OCI-LY1 (cell line): Measurements from ENCODE around the gene ALG9.

ENCODE experiments used
- H2AFZ ChIP-seq: fragments of 200-600 bp; sonication (generic), shearing (Covaris generic); 2 replicates; pipeline ENCODE4 v1.6.0; 2014; ENCODE audit warnings: antibody characterized with exemption, mild to moderate bottlenecking, low read length
- H3F3A ChIP-seq: fragments of 200-600 bp; sonication (generic), shearing (Covaris generic); 2 replicates; pipeline ENCODE4 v1.6.0; 2014; ENCODE audit warnings: mild to moderate bottlenecking, antibody characterized with exemption, low read length, moderate library complexity; ENCODE audit not compliant: insufficient read depth
- H3K27ac ChIP-seq: fragments of 200-600 bp; sonication (generic); 2 replicates; pipeline ENCODE4 v1.5.1; 2014; ENCODE audit warnings: low read length, mixed run types, mild to moderate bottlenecking, low read depth; ENCODE audit not compliant: poor library complexity, severe bottlenecking
- H3K27me3 ChIP-seq: fragments of 200-600 bp; sonication (generic); 2 replicates; pipeline ENCODE4 v1.6.0; 2014; ENCODE audit warnings: antibody characterized with exemption, mild to moderate bottlenecking, low read length, moderate library complexity; ENCODE audit not compliant: insufficient read depth
- H3K36me3 ChIP-seq: fragments of 200-600 bp; sonication (generic); 2 replicates; pipeline ENCODE4 v1.6.1; 2014; ENCODE audit warnings: mild to moderate bottlenecking, antibody characterized with exemption, low read length, moderate library complexity, mixed read lengths; ENCODE audit not compliant: insufficient read depth
- H3K4me1 ChIP-seq: fragments of 200-600 bp; sonication (generic); 2 replicates; pipeline ENCODE4 v1.5.1; 2014; ENCODE audit warnings: mild to moderate bottlenecking, low read length, moderate library complexity; ENCODE audit not compliant: insufficient read depth, severe bottlenecking
- H3K4me2 ChIP-seq: fragments of 200-600 bp; sonication (generic), shearing (Covaris generic); 2 replicates; pipeline ENCODE4 v1.6.1; 2014; ENCODE audit warnings: low read length
- H3K4me3 ChIP-seq: fragments of 200-600 bp; sonication (generic); 2 replicates; pipeline ENCODE4 v1.5.1; 2014; ENCODE audit warnings: low read length, low read depth, mild to moderate bottlenecking, mixed read lengths; ENCODE audit not compliant: poor library complexity, severe bottlenecking
- H3K79me2 ChIP-seq: fragments of 200-600 bp; shearing (Covaris generic); 2 replicates; pipeline ENCODE4 v1.6.1; 2016; ENCODE audit warnings: mixed run types, low read length, mixed read lengths; ENCODE audit not compliant: insufficient read depth
- H3K9ac ChIP-seq: fragments of 200-600 bp; sonication (generic), shearing (Covaris generic); 2 replicates; pipeline ENCODE4 v1.6.1; 2014; ENCODE audit warnings: mild to moderate bottlenecking, low read length, mixed read lengths
- H3K9me2 ChIP-seq: fragments of 200-600 bp; sonication (generic), shearing (Covaris generic); 2 replicates; pipeline ENCODE4 v1.6.1; 2014; ENCODE audit warnings: low read depth, mild to moderate bottlenecking, low read length, mixed read lengths
- H3K9me3 ChIP-seq: fragments of 200-600 bp; shearing (Covaris generic); 2 replicates; pipeline ENCODE4 v1.6.1; 2014; ENCODE audit warnings: low read length, mixed read lengths
- H4K20me1 ChIP-seq: fragments of 200-600 bp; sonication (generic), shearing (Covaris generic); 2 replicates; pipeline ENCODE4 v1.6.0; 2016; ENCODE audit warnings: mild to moderate bottlenecking, low read length; ENCODE audit not compliant: insufficient read depth
- CTCF ChIP-seq: fragments of 200-600 bp; sonication (generic), shearing (Covaris generic); IDR thresholded peaks from 2 replicates; pipeline ENCODE4 v1.5.1; 2017; ENCODE audit warnings: mild to moderate bottlenecking, antibody characterized with exemption, low read length, moderate library complexity, mixed read lengths
- EZH2 ChIP-seq: fragments of 200-600 bp; sonication (generic), shearing (Covaris generic); IDR thresholded peaks from 2 replicates; pipeline ENCODE4 v1.8.0; 2017; ENCODE audit warnings: borderline replicate concordance, mixed run types, mild to moderate bottlenecking, antibody characterized with exemption, low read length, moderate library complexity, mixed read lengths

The ALG9 gene

GRCh38 chr11:111819161-111819828 lies 52.1 kb downstream of the ALG9 start:
- Histone ChIP-seq H4K20me1 (no peaks in the 10 kb centered on the region), H3K9ac (no peak overlapping the region), H3K9me3 (no peaks in the 10 kb centered on the region), H3K4me3 (no peak overlapping the region), H3K4me1 (peaks cover 4% of the 10 kb centered on the region), H2AFZ (no peak overlapping the region), H3K4me2 (no peak overlapping the region), H3K9me2 (no peaks in the 10 kb centered on the region), H3K27ac (no peak overlapping the region), H3K79me2 (no peaks in the 10 kb centered on the region), H3K27me3 (no peaks in the 10 kb centered on the region), H3K36me3 (no peaks in the 10 kb centered on the region; the same call in 1 of the 2 replicates), H3F3A (no peaks in the 10 kb centered on the region; the same call in 1 of the 2 replicates)
- TF ChIP-seq CTCF (no peak), EZH2 (no peak)

- no peak overlapping the region for H2AFZ ChIP-seq
- no peaks in the 10 kb centered on the region; the same call in 1 of the 2 replicates for H3K36me3 ChIP-seq
- H3K4me1 ChIP-seq = no peaks in the 10 kb centered on the region
- no peak overlapping the region for H3K9ac ChIP-seq
- H3K9me2 ChIP-seq = no peaks in the 10 kb centered on the region
- H3K27ac ChIP-seq = no peak overlapping the region
- H4K20me1 ChIP-seq = no peaks in the 10 kb centered on the region
- H3F3A ChIP-seq = no peaks in the 10 kb centered on the region; the same call in 1 of the 2 replicates
- H3K79me2 ChIP-seq = no peaks in the 10 kb centered on the region
- H3K9me3 ChIP-seq = peaks cover 2% of the 10 kb centered on the region; the same call in 1 of the 2 replicates
- no peak overlapping the region for H3K4me3 ChIP-seq
- H3K4me2 ChIP-seq = no peak overlapping the region
- TF ChIP-seq CTCF (no peak), EZH2 (no peak)
- H3K27me3 ChIP-seq = no peaks in the 10 kb centered on the region
Measured at GRCh38 chr11:111815489-111815888, 55.9 kb downstream of the ALG9 start.

GRCh38 chr11:111814557-111815320 lies 56.6 kb downstream of the ALG9 start:
- Histone ChIP-seq H3K27ac (no peak overlapping the region), H3K9me3 (peaks cover 2% of the 10 kb centered on the region; the same call in 1 of the 2 replicates), H3K79me2 (no peaks in the 10 kb centered on the region), H3K9me2 (no peaks in the 10 kb centered on the region), H3K4me3 (no peak overlapping the region), H3F3A (no peaks in the 10 kb centered on the region; the same call in 1 of the 2 replicates), H3K36me3 (peaks cover 3% of the 10 kb centered on the region; the same call in 1 of the 2 replicates), H3K4me2 (no peak overlapping the region), H4K20me1 (no peaks in the 10 kb centered on the region), H2AFZ (no peak overlapping the region), H3K27me3 (no peaks in the 10 kb centered on the region), H3K9ac (no peak overlapping the region), H3K4me1 (no peaks in the 10 kb centered on the region)
- no peak for TF ChIP-seq CTCF
- TF ChIP-seq EZH2 = no peak
